GM10266 (cell line): ENCODE data around the gene LINS1.

Source experiments
- DNase-seq: peaks from one replicate; pipeline ENCODE4 v3.0.0; 2012; ENCODE audit errors: extremely low spot score
- CTCF ChIP-seq: IDR thresholded peaks from 2 replicates; pipeline ENCODE4 v1.5.1; 2012; ENCODE audit warnings: mild to moderate bottlenecking, low read depth; ENCODE audit not compliant: control insufficient read depth, insufficient read depth; ENCODE audit errors: missing control alignments

LINS1 gene

DNA sequence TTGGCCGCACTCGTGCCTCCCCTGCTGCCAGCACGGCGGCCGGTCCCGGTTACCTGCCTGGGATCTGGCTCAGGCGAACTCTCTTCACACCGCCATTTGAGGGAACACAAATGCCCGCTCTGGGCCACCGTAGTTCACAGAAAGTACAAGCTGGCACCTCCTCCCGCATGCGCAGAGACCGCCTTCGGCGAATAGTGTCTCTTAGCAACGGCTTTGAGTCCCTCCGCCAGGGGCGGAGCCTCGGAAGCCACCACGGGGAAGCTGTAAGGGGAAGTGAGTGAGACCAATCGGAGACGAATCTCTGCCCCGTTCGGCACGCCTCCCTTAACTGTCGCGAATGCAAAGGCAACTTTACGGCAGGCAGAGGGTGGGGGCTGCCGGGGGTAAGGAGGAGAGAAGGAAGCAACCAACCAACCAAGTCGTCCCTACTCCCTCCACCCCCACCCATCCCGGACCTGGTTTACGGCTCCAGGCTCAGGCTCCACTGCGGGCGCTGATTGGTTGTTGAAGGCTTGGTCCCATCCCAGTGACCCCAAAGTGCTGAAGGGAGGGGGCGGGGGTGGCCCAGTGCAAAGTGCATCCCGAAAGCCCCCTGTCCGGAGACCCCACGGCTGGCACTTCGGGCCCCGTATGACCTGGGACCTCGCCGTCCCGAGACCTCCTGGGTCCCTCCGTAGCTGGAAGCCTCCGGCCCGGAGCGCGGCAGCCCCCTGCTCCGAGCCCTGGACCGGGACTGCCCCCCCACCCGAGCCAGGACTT lies at the start of gene LINS1, which contains the start of gene ASB7:
TSS of gene LINS1 (minus strand) at position 121 of the 759 bp plus-strand sequence. CDS start 21,342 bp downstream, outside the sequence.
TSS of gene ASB7 (plus strand) at position 526 of the 759 bp plus-strand sequence. CDS start 9,628 bp downstream, outside the sequence.
- peak; percentile 91 for DNase-seq
- no peak for TF ChIP-seq CTCF

DNA sequence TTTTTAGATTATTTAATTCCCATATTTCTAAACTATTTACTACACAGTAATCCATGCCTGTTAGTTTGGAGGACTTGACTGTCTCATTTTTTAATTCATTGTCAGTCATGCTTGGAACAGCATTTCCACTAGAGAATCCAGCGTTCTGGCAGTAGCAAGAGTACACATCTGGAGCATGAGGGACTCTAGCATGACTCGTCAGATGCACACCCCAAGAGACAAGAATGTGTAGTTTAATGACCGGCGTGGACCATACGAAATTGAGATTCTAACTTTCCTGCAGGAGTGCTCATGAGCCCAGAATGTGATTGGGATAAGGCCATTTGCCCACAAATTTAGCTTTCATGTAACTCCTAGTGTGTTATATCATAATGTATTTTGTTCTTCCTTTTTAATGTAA lies 49.3 kb upstream of the LINS1 start:
- TF ChIP-seq CTCF, result no peak
- no peak for DNase-seq

- TF ChIP-seq CTCF, result peak; percentile 12
- no peak for DNase-seq
Measured at GRCh38 chr15:100650685-100651084, 48.7 kb upstream of the LINS1 start.

- TF ChIP-seq CTCF, result no peak
- DNase-seq, result no peak
Measured at GRCh38 chr15:100648951-100649350, 47.0 kb upstream of the LINS1 start.

GRCh38 chr15:100645671-100646070 lies 43.7 kb upstream of the LINS1 start:
- no peak for DNase-seq
- TF ChIP-seq CTCF, result no peak

DNA sequence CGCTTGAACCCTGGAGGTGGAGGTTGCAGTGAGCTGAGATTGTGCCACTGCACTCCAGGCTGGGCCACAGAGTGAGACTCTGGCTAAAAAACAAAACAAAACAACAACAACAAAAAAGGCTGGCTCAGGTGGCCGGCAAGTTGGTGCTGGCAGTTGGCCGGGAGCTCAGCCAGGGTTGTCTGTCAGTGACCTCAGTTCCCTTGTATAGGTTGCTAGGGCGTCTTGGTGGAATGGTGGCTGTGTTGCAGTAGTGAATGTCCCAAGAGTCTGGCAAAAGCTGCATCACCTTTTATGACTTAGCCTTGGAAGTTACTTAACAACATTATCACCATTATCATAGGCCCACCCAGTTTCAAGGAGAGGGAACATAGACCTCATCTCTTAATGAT lies 41.0 kb upstream of the LINS1 start:
- TF ChIP-seq CTCF, result no peak
- no peak for DNase-seq

DNA sequence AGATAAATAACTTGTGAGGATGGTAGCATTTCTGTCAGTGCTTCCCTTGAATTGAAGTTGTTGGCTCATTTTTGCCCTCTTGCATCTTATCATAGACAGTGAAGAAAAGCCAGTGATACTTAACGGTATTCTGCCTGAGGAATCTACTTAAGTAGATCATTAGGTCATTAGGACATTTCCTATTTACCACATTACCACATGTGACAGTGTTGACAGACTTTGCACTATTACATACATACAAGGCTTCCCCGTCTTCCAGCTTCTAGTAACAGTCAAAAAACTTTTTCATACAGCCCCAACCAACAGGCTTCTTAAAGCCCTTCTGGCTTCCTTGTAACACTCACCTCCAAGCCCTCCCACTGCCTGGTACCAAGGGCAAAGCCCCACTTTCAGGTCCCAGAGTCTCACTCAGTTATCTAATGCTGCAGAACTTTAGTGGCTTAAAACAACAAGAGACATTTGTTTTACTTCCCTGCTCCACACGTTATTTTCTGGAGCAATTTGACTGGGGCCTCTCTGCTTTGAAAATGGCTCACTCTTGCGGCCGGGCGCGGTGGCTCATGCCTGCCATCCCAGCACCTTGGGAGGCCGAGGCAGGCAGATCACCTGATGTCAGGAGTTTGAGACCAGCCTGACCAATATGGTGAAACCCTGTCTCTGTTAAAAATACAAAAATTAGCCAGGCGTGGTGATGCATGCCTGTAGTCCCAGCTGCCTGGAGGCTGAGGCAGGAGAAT lies 40.4 kb upstream of the LINS1 start:
- TF ChIP-seq CTCF, result no peak
- no peak for DNase-seq
